Endothelial cell of umbilical vein (primary cell): ENCODE measurements around the gene PTPN14. TPM values are rescaled to one million over a fixed set of nuclear protein-coding genes. Genes with fewer than 3 reads are reported as not detected.

Experiments
- BruUV-seq: library from RNA; stranded (reverse); fragments of 400-500 nt; replicated peaks from 2 replicates; lab custom pipeline; 2021; lab: Mats Ljungman, UMichigan
- CTCF ChIA-PET: fragments of 300-600, 350-600 bp; sonication (Branson Sonifier 250); formaldehyde crosslinking; loops from one replicate; lab custom pipeline; 2021; ENCODE audit warnings: antibody characterized with exemption, inconsistent platforms; lab: Charles Lee
- POLR2A ChIA-PET: fragments of 300-600, 350-600 bp; sonication (Branson Sonifier 250); formaldehyde crosslinking; loops from one replicate; lab custom pipeline; 2021; ENCODE audit warnings: antibody characterized with exemption, inconsistent platforms; lab: Charles Lee
- DNase-seq: peaks from one replicate; pipeline ENCODE4 v3.0.0-alpha.2; 2011; ENCODE audit warnings: low read depth, low spot score
- FAIRE-seq: peaks from 2 replicates; lab custom pipeline; 2011; peaks lifted over from hg19 to GRCh38; lab: Jason Lieb, UNC
- H2AFZ ChIP-seq: 2 replicates; pipeline ENCODE4 v1.6.0; 2012; ENCODE audit warnings: low read depth, low read length, control low read depth, inconsistent platforms
- H3K27ac ChIP-seq: 2 replicates; pipeline ENCODE4 v1.5.1; 2011; ENCODE audit warnings: low read depth, mild to moderate bottlenecking, control low read depth, low read length, moderate library complexity; ENCODE audit not compliant: insufficient read depth
- H3K27me3 ChIP-seq, 2 experiments: 2 replicates each; pipeline versions ENCODE4 v1.6.0 to v1.6.1; 2011; ENCODE audit warnings: low read length in 2 of 2, mixed read lengths in 1 of 2; ENCODE audit not compliant: control insufficient read depth in 2 of 2, insufficient read depth in 2 of 2
- H3K36me3 ChIP-seq, 2 experiments: 2 replicates in 1 of 2; 3 replicates in 1 of 2; pipeline ENCODE4 v1.5.1; 2011; ENCODE audit warnings: low read length in 2 of 2, mild to moderate bottlenecking in 1 of 2, moderate library complexity in 1 of 2; ENCODE audit not compliant: control insufficient read depth in 2 of 2, insufficient read depth in 2 of 2; ENCODE audit errors: extremely low read depth in 1 of 2
- H3K4me1 ChIP-seq: 3 replicates; pipeline ENCODE4 v1.5.1; 2011; ENCODE audit warnings: mild to moderate bottlenecking, low read length; ENCODE audit not compliant: control insufficient read depth, insufficient read depth; ENCODE audit errors: extremely low read depth
- H3K4me2 ChIP-seq: 2 replicates; pipeline ENCODE4 v1.6.1; 2011; ENCODE audit warnings: low read length, control low read depth, mixed read lengths; ENCODE audit not compliant: insufficient read depth
- H3K4me3 ChIP-seq, 3 experiments: fragments of 200-600 bp in 1 of 3; sonication (generic), shearing (Covaris generic) in 1 of 3; replicated peaks in 1 of 3; 2 replicates each; pipeline ENCODE4 v1.5.1; 2011 to 2016; ENCODE audit warnings: control low read depth in 3 of 3, low read length in 3 of 3, mild to moderate bottlenecking in 2 of 3, inconsistent platforms in 1 of 3, low read depth in 1 of 3, moderate library complexity in 1 of 3; ENCODE audit not compliant: insufficient read depth in 1 of 3
- H3K79me2 ChIP-seq: 2 replicates; pipeline ENCODE4 v1.6.0; 2012; ENCODE audit warnings: low read length, inconsistent platforms; ENCODE audit not compliant: control insufficient read depth, insufficient read depth
- H3K9ac ChIP-seq: replicated peaks from 2 replicates; pipeline ENCODE3; 2011; ENCODE audit warnings: low read length, control low read depth; ENCODE audit not compliant: insufficient read depth; ENCODE audit errors: extremely low read depth
- H3K9me1 ChIP-seq: replicated peaks from 3 replicates; pipeline ENCODE4 v1.6.0; 2011; ENCODE audit warnings: mild to moderate bottlenecking, low read length; ENCODE audit not compliant: control insufficient read depth, insufficient read depth; ENCODE audit errors: extremely low read depth
- H3K9me3 ChIP-seq: replicated peaks from 2 replicates; pipeline ENCODE4 v1.5.1; 2012; ENCODE audit warnings: low read length, inconsistent platforms; ENCODE audit not compliant: control insufficient read depth, insufficient read depth
- H4K20me1 ChIP-seq: replicated peaks from 2 replicates; pipeline ENCODE3; 2011; ENCODE audit warnings: mild to moderate bottlenecking, low read length; ENCODE audit not compliant: control insufficient read depth, insufficient read depth; ENCODE audit errors: extremely low read depth
- CTCF ChIP-seq, 2 donors: IDR thresholded peaks; 1 replicate in 1 of 2; 2 replicates in 1 of 2; pipeline ENCODE4 v1.5.1; 2011; ENCODE audit warnings: low read length in 2 of 2, mild to moderate bottlenecking in 2 of 2, moderate library complexity in 2 of 2, control low read depth in 1 of 2, inconsistent platforms in 1 of 2, low read depth in 1 of 2; ENCODE audit not compliant: insufficient read depth in 1 of 2; ENCODE audit errors: extremely low read depth in 1 of 2
- EZH2 ChIP-seq: IDR thresholded peaks from 2 replicates; pipeline ENCODE4 v1.6.1; 2012; ENCODE audit warnings: borderline replicate concordance, low read depth, mild to moderate bottlenecking, moderate library complexity, low read length, inconsistent platforms; ENCODE audit not compliant: severe bottlenecking
- FOS ChIP-seq: IDR thresholded peaks from 2 replicates; pipeline ENCODE4 v1.6.1; 2011; ENCODE audit warnings: mild to moderate bottlenecking, low read length, moderate library complexity, borderline replicate concordance; ENCODE audit not compliant: insufficient read depth
- GATA2 ChIP-seq: IDR thresholded peaks from 2 replicates; pipeline ENCODE4 v1.7.0; 2011; ENCODE audit warnings: low read depth, mild to moderate bottlenecking, moderate library complexity, mixed read lengths, low read length; ENCODE audit not compliant: insufficient read length, insufficient read depth
- JUN ChIP-seq: IDR thresholded peaks from 2 replicates; pipeline ENCODE4 v1.6.1; 2011; ENCODE audit warnings: borderline replicate concordance, low read depth; ENCODE audit not compliant: insufficient read length, insufficient read depth
- MAX ChIP-seq: IDR thresholded peaks from 2 replicates; pipeline ENCODE4 v1.6.1; 2011; ENCODE audit not compliant: insufficient read depth, insufficient read length
- MYC ChIP-seq: IDR thresholded peaks from one replicate; pipeline ENCODE4 v1.6.1; 2011; ENCODE audit warnings: mild to moderate bottlenecking, low read depth, low read length
- POLR2A ChIP-seq: IDR thresholded peaks from 2 replicates; pipeline ENCODE4 v1.6.1; 2012; ENCODE audit warnings: low read depth, mild to moderate bottlenecking, control low read depth, low read length
- POLR2AphosphoS5 ChIP-seq: IDR thresholded peaks from 2 replicates; pipeline ENCODE4 v1.6.1; 2012; ENCODE audit warnings: low read depth, mild to moderate bottlenecking, control low read depth, low read length, moderate library complexity; ENCODE audit not compliant: insufficient read depth
- dilution Hi-C: fragments of 300-500 bp; cut with MboI; formaldehyde crosslinking; loops from one replicate; pipeline ENCODE4 v1.15.0; 2019; ENCODE audit warnings: low sequenced_read_pairs; ENCODE audit not compliant: extremely low pct_ligation_motif_present
- intact Hi-C: fragments of 100-400 bp; cut with micrococcal nuclease; formaldehyde crosslinking; loops from one replicate; pipeline ENCODE4 v1.10.0; 2022
- polyA plus RNA-seq, 4 experiments: library from polyadenylated mRNA; depleted of rRNA in 3 of 4; stranded (reverse) in 3 of 4; unstranded in 1 of 4; fragments of >200 nt; gene quantifications; 2 replicates each; pipeline versions ENCODE4 v1.2.1 to v1.2.3, GENCODE V29; 2011 to 2012; ENCODE audit warnings: missing spikeins in 1 of 4
- total RNA-seq: library from RNA; stranded (reverse); gene quantifications from 2 replicates; pipeline ENCODE4 v1.2.3, GENCODE V29; 2021

Gene PTPN14
- total and polyA plus RNA-seq, 2 donors (not counting 3 experiments of a cell fraction or from before 2014, with no cell fraction given): 18.5 to 93.0 TPM

- dilution Hi-C loops: no loop called here
- no TSS peak for BruUV-seq
Observed at GRCh38 chr1:214510914-214511638, 40.3 kb downstream of the PTPN14 start.

More at GRCh38 chr1:214510914-214511638, 40.3 kb downstream of the PTPN14 start:
- ChIA-PET CTCF (no interaction called here), POLR2A (no interaction called here)
- intact Hi-C loops: no loop called here
- Histone ChIP-seq H3K9me3 (no peaks in the 10 kb centered on the region), H3K27ac (no peak overlapping the region), H4K20me1 (peaks cover 9% of the 10 kb centered on the region), H3K36me3 (no peaks in the 10 kb centered on the region), H3K4me3 (no peak overlapping the region), H3K9ac (no peak overlapping the region), H3K9me1 (no peaks in the 10 kb centered on the region), H3K4me1 (peaks cover 20% of the 10 kb centered on the region), H3K79me2 (peaks cover 97% of the 10 kb centered on the region), H3K4me2 (no peak overlapping the region), H3K27me3 (no peaks in the 10 kb centered on the region), H2AFZ (no peak overlapping the region)
- DNase-seq (peak; percentile 21), FAIRE-seq (no peak)
- no peak for TF ChIP-seq MYC
- TF ChIP-seq JUN: no peak
- TF ChIP-seq EZH2: no peak
- TF ChIP-seq CTCF (IDR thresholded peaks at IDR 0.05; ENCODE audit: extremely low read depth in 1 of 2, insufficient read depth in 1 of 2, low read depth in 1 of 2, low read length in 2 of 2): no peak
- TF ChIP-seq POLR2A: no peak
- TF ChIP-seq GATA2: no peak
- no peak for TF ChIP-seq POLR2AphosphoS5
- no peak for TF ChIP-seq FOS
- TF ChIP-seq MAX: no peak
